Measurements from ENCODE around the gene ATP10A.

The ATP10A gene

GRCh38 chr15:25797035-25797434 is 66.1 kb downstream of the ATP10A start:
- H3K27ac ChIP-seq: peak overlapping the region in 6 of 11 experiments; percentile 13 to 82 (median 78); a peak in 9 of 22 replicates
- H3K9ac ChIP-seq: peak overlapping the region in 4 of 11 experiments; percentile 24 to 73 (median 62); a peak in 7 of 22 replicates
- H3K4me1 ChIP-seq: peaks cover 71 to 100% (median 100%) of the 10 kb centered on the region in 10 experiments
- H3K4me3 ChIP-seq: peak overlapping the region in 1 of 10 experiments; percentile 37; a peak in 1 of 20 replicates
- no peak for TF ChIP-seq Cebpa-rat (IDR thresholded peaks at IDR 0.05)
- H3K36me3 ChIP-seq: no peaks in the 10 kb centered on the region
- H3K4me2 ChIP-seq: peak overlapping the region in 8 of 11 experiments; percentile 95 to 99 (median 98); a peak in 16 of 22 replicates
- peaks cover 0 to 85% (median 0%) of the 10 kb centered on the region in 11 experiments; a peak in 6 of 22 replicates for H3K27me3 ChIP-seq
- peaks cover 0 to 43% (median 6%) of the 10 kb centered on the region in 11 experiments; a peak in 9 of 22 replicates for H4K20me1 ChIP-seq
- H3K9me3 ChIP-seq (replicated peaks in 1 of 11): no peaks in the 10 kb centered on the region

GRCh38 chr15:25796395-25796794 is 66.7 kb downstream of the ATP10A start:
- peaks cover 75 to 100% (median 100%) of the 10 kb centered on the region in 10 experiments for H3K4me1 ChIP-seq

GRCh38 chr15:25795712-25796111 is 67.4 kb downstream of the ATP10A start:
- H4K20me1 ChIP-seq: peaks cover 0 to 41% (median 6%) of the 10 kb centered on the region in 11 experiments; a peak in 9 of 22 replicates
- no peaks in the 10 kb centered on the region for H3K36me3 ChIP-seq
- H3K4me1 ChIP-seq: peaks cover 76 to 100% (median 100%) of the 10 kb centered on the region in 10 experiments
- peaks cover 0 to 86% (median 0%) of the 10 kb centered on the region in 11 experiments; a peak in 6 of 22 replicates for H3K27me3 ChIP-seq
- peak overlapping the region; percentile 10 to 99 (median 97) for H3K4me2 ChIP-seq
- no peaks in the 10 kb centered on the region for H3K9me3 ChIP-seq (replicated peaks in 1 of 11)
- H3K27ac ChIP-seq: peak overlapping the region in 6 of 11 experiments; percentile 42 to 82 (median 74); a peak in 11 of 22 replicates
- no peak for TF ChIP-seq Cebpa-rat (IDR thresholded peaks at IDR 0.05)
- peak overlapping the region in 4 of 11 experiments; percentile 56 to 73 (median 62); a peak in 7 of 22 replicates for H3K9ac ChIP-seq
- peak overlapping the region in 3 of 10 experiments; percentile 16 to 52 (median 37); a peak in 5 of 20 replicates for H3K4me3 ChIP-seq

More at GRCh38 chr15:25796395-25796794, 66.7 kb downstream of the ATP10A start:
- TF ChIP-seq Cebpa-rat (IDR thresholded peaks at IDR 0.05): no peak
- H3K36me3 ChIP-seq: no peaks in the 10 kb centered on the region
- H3K4me2 ChIP-seq: peak overlapping the region; percentile 10 to 99 (median 97); a peak in 21 of 22 replicates
- H3K9me3 ChIP-seq (replicated peaks in 1 of 11): no peaks in the 10 kb centered on the region
- H3K27me3 ChIP-seq: peaks cover 0 to 86% (median 0%) of the 10 kb centered on the region in 11 experiments; a peak in 6 of 22 replicates
- H3K27ac ChIP-seq: peak overlapping the region in 6 of 11 experiments; percentile 42 to 82 (median 74); a peak in 11 of 22 replicates
- peak overlapping the region in 4 of 10 experiments; percentile 5 to 52 (median 26); a peak in 5 of 20 replicates for H3K4me3 ChIP-seq
- peak overlapping the region in 4 of 11 experiments; percentile 56 to 73 (median 62); a peak in 8 of 22 replicates for H3K9ac ChIP-seq
- peaks cover 0 to 41% (median 6%) of the 10 kb centered on the region in 11 experiments; a peak in 9 of 22 replicates for H4K20me1 ChIP-seq

- Histone ChIP-seq H3K4me2 (peak overlapping the region in 9 of 11 experiments; percentile 75 to 99 (median 97); a peak in 18 of 22 replicates), H3K27me3 (peaks cover 0 to 86% (median 0%) of the 10 kb centered on the region in 11 experiments; a peak in 6 of 22 replicates), H3K4me3 (no peak overlapping the region), H3K27ac (peak overlapping the region in 6 of 11 experiments; percentile 7 to 82 (median 74); a peak in 9 of 22 replicates), H3K9ac (peak overlapping the region in 2 of 11 experiments; percentile 49 to 73; a peak in 4 of 22 replicates), H3K9me3 (replicated peaks in 1 of 11) (no peaks in the 10 kb centered on the region), H3K36me3 (no peaks in the 10 kb centered on the region), H4K20me1 (peaks cover 0 to 44% (median 6%) of the 10 kb centered on the region in 11 experiments; a peak in 9 of 22 replicates), H3K4me1 (peaks cover 76 to 100% (median 100%) of the 10 kb centered on the region in 10 experiments)
- no peak for TF ChIP-seq Cebpa-rat (IDR thresholded peaks at IDR 0.05)
Measured at GRCh38 chr15:25795061-25795460, 68.1 kb downstream of the ATP10A start.

- peaks cover 0 to 86% (median 0%) of the 10 kb centered on the region in 11 experiments; a peak in 4 of 22 replicates for H3K27me3 ChIP-seq
- no peaks in the 10 kb centered on the region for H3K9me3 ChIP-seq (replicated peaks in 1 of 11)
- no peak for TF ChIP-seq Cebpa-rat (IDR thresholded peaks at IDR 0.05)
- H3K4me2 ChIP-seq: peak overlapping the region; percentile 49 to 99 (median 97)
- H3K9ac ChIP-seq: peak overlapping the region in 5 of 11 experiments; percentile 12 to 48 (median 22); a peak in 5 of 22 replicates
- H3K27ac ChIP-seq: peak overlapping the region in 9 of 11 experiments; percentile 27 to 64 (median 49); a peak in 18 of 22 replicates
- peaks cover 0 to 46% (median 6%) of the 10 kb centered on the region in 11 experiments; a peak in 9 of 22 replicates for H4K20me1 ChIP-seq
- H3K4me3 ChIP-seq: peak overlapping the region in 3 of 10 experiments; percentile 12 to 16 (median 13); a peak in 2 of 20 replicates
- peaks cover 69 to 100% (median 100%) of the 10 kb centered on the region in 10 experiments for H3K4me1 ChIP-seq
- no peaks in the 10 kb centered on the region for H3K36me3 ChIP-seq
Measured at GRCh38 chr15:25793354-25794050, 69.6 kb downstream of the ATP10A start.

- Histone ChIP-seq H3K4me1 (peaks cover 70 to 100% (median 100%) of the 10 kb centered on the region in 10 experiments), H3K27me3 (peaks cover 0 to 75% (median 0%) of the 10 kb centered on the region in 11 experiments; a peak in 4 of 22 replicates), H3K4me2 (peak overlapping the region; percentile 49 to 99 (median 97)), H3K27ac (peak overlapping the region in 3 of 11 experiments; percentile 39 to 76 (median 40); a peak in 4 of 22 replicates), H3K9ac (no peak overlapping the region), H3K4me3 (no peak overlapping the region), H3K9me3 (replicated peaks in 1 of 11) (no peaks in the 10 kb centered on the region), H3K36me3 (no peaks in the 10 kb centered on the region), H4K20me1 (peaks cover 0 to 39% (median 6%) of the 10 kb centered on the region in 11 experiments; a peak in 9 of 22 replicates)
- no peak for TF ChIP-seq Cebpa-rat (IDR thresholded peaks at IDR 0.05)
Measured at GRCh38 chr15:25792128-25792527, 71.0 kb downstream of the ATP10A start.

GRCh38 chr15:25790000-25790660 is 73.0 kb downstream of the ATP10A start:
- Histone ChIP-seq H3K9ac (peak overlapping the region in 4 of 11 experiments; percentile 20 to 60 (median 28); a peak in 7 of 22 replicates), H3K9me3 (replicated peaks in 1 of 11) (no peaks in the 10 kb centered on the region), H3K4me2 (peak overlapping the region; percentile 39 to 99 (median 96)), H3K4me1 (peaks cover 66 to 99% (median 96%) of the 10 kb centered on the region in 10 experiments), H3K27ac (peak overlapping the region in 6 of 11 experiments; percentile 32 to 76 (median 65); a peak in 12 of 22 replicates), H3K4me3 (peak overlapping the region in 3 of 10 experiments; percentile 3 to 15 (median 8); a peak in 4 of 20 replicates), H3K36me3 (no peaks in the 10 kb centered on the region), H3K27me3 (peaks cover 0 to 59% (median 0%) of the 10 kb centered on the region in 11 experiments; a peak in 4 of 22 replicates), H4K20me1 (peaks cover 0 to 32% (median 6%) of the 10 kb centered on the region in 11 experiments; a peak in 9 of 22 replicates)
- no peak; a peak in 1 of 22 replicates for TF ChIP-seq Cebpa-rat (IDR thresholded peaks at IDR 0.05)
